ENCODE data around the gene RHOB. TPM values are rescaled to one million over a fixed set of nuclear protein-coding genes. Genes with fewer than 3 reads are reported as not detected.

The RHOB gene
- polyA plus RNA-seq, 3 donors: 43.3 to 602 (median 66.3) TPM

GRCh38 chr2:20400787-20401488 is 45.9 kb upstream of the RHOB start:
- Histone ChIP-seq H4K20me1 (ENCODE audit: insufficient read depth, low read length) (no peaks in the 10 kb centered on the region), H2AFZ (ENCODE audit: insufficient read depth, low read depth, low read length, poor library complexity, severe bottlenecking) (no peak overlapping the region), H3K79me2 (ENCODE audit: insufficient read depth, low read length) (no peaks in the 10 kb centered on the region), H3K27ac (ENCODE audit: low read depth in 1 of 2, low read length in 2 of 2) (no peak overlapping the region), H3K9me3 (replicated peaks in 1 of 2; ENCODE audit: control insufficient read depth in 1 of 2, insufficient read depth in 1 of 2, low read length in 2 of 2) (no peaks in the 10 kb centered on the region), H3K4me1 (ENCODE audit: control insufficient read depth in 1 of 2, insufficient read depth in 2 of 2, low read length in 2 of 2) (no peaks in the 10 kb centered on the region), H3K4me2 (replicated peaks; ENCODE audit: extremely low read depth, low read length, poor library complexity, severe bottlenecking) (no peak overlapping the region), H3K27me3 (ENCODE audit: control insufficient read depth in 2 of 2, insufficient read depth in 2 of 2, low read length in 2 of 2) (no peaks in the 10 kb centered on the region), H3K36me3 (replicated peaks in 1 of 2; ENCODE audit: control insufficient read depth in 1 of 2, insufficient read depth in 2 of 2, low read length in 2 of 2) (no peaks in the 10 kb centered on the region), H3K9ac (ENCODE audit: insufficient read depth, low read length, poor library complexity, severe bottlenecking) (no peak overlapping the region), H3K4me3 (replicated peaks in 1 of 3; ENCODE audit: low read depth in 2 of 3, low read length in 3 of 3) (no peak overlapping the region)
- WGBS (ENCODE audit: insufficient coverage): 81% methylated on average over 3 of the region's 3 CpGs
- Mint-ChIP-seq H3K36me3 (no peaks in the 10 kb centered on the region), H3K4me3 (no peak overlapping the region), H3K4me1 (no peaks in the 10 kb centered on the region), H3K9me3 (peaks cover 0 to 2% (median 0%) of the 10 kb centered on the region in 7 donors), H3K27me3 (ENCODE audit: low read depth in 3 of 3) (peaks cover 0 to 2% (median 2%) of the 10 kb centered on the region in 3 donors), H3K27ac (no peak overlapping the region)
- TF ChIP-seq CTCF (IDR thresholded peaks at IDR 0.05): no peak
- intact Hi-C loops (cut with micrococcal nuclease): no loop called here
- no peak for DNase-seq

GRCh38 chr2:20401489-20401835 is 45.4 kb upstream of the RHOB start:
- H2AFZ ChIP-seq (ENCODE audit: insufficient read depth, low read depth, low read length, poor library complexity, severe bottlenecking): no peak overlapping the region
- Mint-ChIP-seq H3K9me3 (peaks cover 0 to 2% (median 0%) of the 10 kb centered on the region in 7 donors), H3K4me3 (no peak overlapping the region), H3K27me3 (ENCODE audit: low read depth in 3 of 3) (peaks cover 0 to 2% (median 2%) of the 10 kb centered on the region in 3 donors), H3K4me1 (no peaks in the 10 kb centered on the region), H3K36me3 (no peaks in the 10 kb centered on the region), H3K27ac (no peak overlapping the region)
- H3K4me1 ChIP-seq (ENCODE audit: control insufficient read depth in 1 of 2, insufficient read depth in 2 of 2, low read length in 2 of 2): no peaks in the 10 kb centered on the region
- TF ChIP-seq CTCF (IDR thresholded peaks at IDR 0.05): no peak
- H3K79me2 ChIP-seq (ENCODE audit: insufficient read depth, low read length): no peaks in the 10 kb centered on the region
- no peak overlapping the region for H3K4me3 ChIP-seq (replicated peaks in 1 of 3; ENCODE audit: low read depth in 2 of 3, low read length in 3 of 3)
- H3K27ac ChIP-seq (ENCODE audit: low read depth in 1 of 2, low read length in 2 of 2): no peak overlapping the region
- no peaks in the 10 kb centered on the region for H3K36me3 ChIP-seq (replicated peaks in 1 of 2; ENCODE audit: control insufficient read depth in 1 of 2, insufficient read depth in 2 of 2, low read length in 2 of 2)
- H4K20me1 ChIP-seq (ENCODE audit: insufficient read depth, low read length): no peaks in the 10 kb centered on the region
- WGBS (ENCODE audit: insufficient coverage): no CpG with 5 or more reads among the region's 6 CpGs
- intact Hi-C loops (cut with micrococcal nuclease): no loop called here
- H3K27me3 ChIP-seq (ENCODE audit: control insufficient read depth in 2 of 2, insufficient read depth in 2 of 2, low read length in 2 of 2): no peaks in the 10 kb centered on the region
- DNase-seq: no peak
- no peak overlapping the region for H3K4me2 ChIP-seq (replicated peaks; ENCODE audit: extremely low read depth, low read length, poor library complexity, severe bottlenecking)
- H3K9ac ChIP-seq (ENCODE audit: insufficient read depth, low read length, poor library complexity, severe bottlenecking): no peak overlapping the region
- no peaks in the 10 kb centered on the region for H3K9me3 ChIP-seq (replicated peaks in 1 of 2; ENCODE audit: control insufficient read depth in 1 of 2, insufficient read depth in 1 of 2, low read length in 2 of 2)
